Esophagus squamous epithelium (tissue), 5 donors: Measurements from ENCODE around the gene TCF7. TPM values are rescaled to one million over a fixed set of nuclear protein-coding genes. Genes with fewer than 3 reads are reported as not detected.

Source experiments
- DNase-seq: peaks from one replicate; lab custom pipeline; 2025; lab: John Stamatoyannopoulos, UW
- H3K27ac ChIP-seq, 4 donors: fragments of 200-600 bp; sonication (generic); one replicate each; pipeline ENCODE4 v1.5.1; 2016 to 2019; ENCODE audit warnings: mild to moderate bottlenecking in 1 of 4
- H3K27me3 ChIP-seq, 4 donors: fragments of 200-600 bp; sonication (generic); 1 replicate in 3 of 4; 2 replicates in 1 of 4; pipeline versions ENCODE4 v1.5.1 to v1.6.0; 2017 to 2021; ENCODE audit warnings: antibody characterized with exemption in 1 of 4
- H3K36me3 ChIP-seq, 3 donors: fragments of 200-600 bp; sonication (generic); one replicate each; pipeline ENCODE4 v1.5.1; 2016 to 2019
- H3K4me1 ChIP-seq, 3 donors: fragments of 200-600 bp; sonication (generic); one replicate each; pipeline ENCODE4 v1.5.1; 2017 to 2019
- H3K4me3 ChIP-seq, 4 donors: fragments of 200-600 bp; sonication (generic); 1 replicate in 3 of 4; 2 replicates in 1 of 4; pipeline ENCODE4 v1.5.1; 2016 to 2019; ENCODE audit warnings: mild to moderate bottlenecking in 2 of 4, moderate library complexity in 1 of 4
- H3K9me3 ChIP-seq, 3 donors: fragments of 200-600 bp; sonication (generic); one replicate each; pipeline ENCODE4 v1.5.1; 2016 to 2019
- CTCF ChIP-seq, 6 experiments: fragments of 450-650 bp in 4 of 6; fragments of 200-600 bp in 2 of 6; sonication (generic) in 2 of 6; IDR thresholded peaks; one replicate each; pipeline ENCODE4 v1.5.1; 2016 to 2019; ENCODE audit warnings: antibody characterized with exemption in 6 of 6, mild to moderate bottlenecking in 4 of 6, moderate library complexity in 4 of 6
- POLR2A ChIP-seq, 4 donors: fragments of 450-650 bp; IDR thresholded peaks; one replicate each; pipeline ENCODE4 v1.6.1; 2017; ENCODE audit warnings: antibody characterized with exemption in 4 of 4, mild to moderate bottlenecking in 4 of 4, moderate library complexity in 3 of 4
- WGBS, 2 donors: methylation state at CpG; one replicate each; pipeline ENCODE4 v1.1.5; 2018; 5-methylcytosine and 5-hydroxymethylcytosine counted together
- intact Hi-C: fragments of 100-400 bp; cut with DNase I; formaldehyde crosslinking; loops from one replicate; pipeline ENCODE4 v1.15.0; 2022
- total RNA-seq, 4 donors: library from RNA; depleted of rRNA; stranded (reverse); fragments of >200 nt; gene quantifications; one replicate each; pipeline ENCODE4 v1.1.0, GENCODE V29; 2016
- donor health status: DM: yes; HTN: yes; CAD: no.

TCF7 gene
- total RNA-seq, 4 donors from 2014 or later: 1.9 to 7.6 (median 2.8) TPM

GRCh38 chr5:134090522-134090921 is 24.0 kb upstream of the TCF7 start:
- TF ChIP-seq CTCF (IDR thresholded peaks at IDR 0.05): no peak
- Histone ChIP-seq H3K27me3 (peaks cover 0 to 25% (median 0%) of the 10 kb centered on the region in 4 donors), H3K9me3 (no peaks in the 10 kb centered on the region), H3K36me3 (no peaks in the 10 kb centered on the region), H3K4me3 (no peak overlapping the region), H3K4me1 (peaks cover 0 to 33% (median 0%) of the 10 kb centered on the region in 3 donors), H3K27ac (no peak overlapping the region)
- no peak for DNase-seq
- intact Hi-C loops: loop anchor here (10.0 kb wide), 1 partner anchor 46 kb away; no protein-coding TSS in a partner anchor
- WGBS, 2 donors: 62 to 71% methylated on average over 5 of the region's 5 CpGs

GRCh38 chr5:134091626-134092121 is 22.8 kb upstream of the TCF7 start:
- Histone ChIP-seq H3K27ac (no peak overlapping the region), H3K27me3 (peaks cover 0 to 37% (median 0%) of the 10 kb centered on the region in 4 donors), H3K9me3 (no peaks in the 10 kb centered on the region), H3K4me1 (peaks cover 0 to 33% (median 0%) of the 10 kb centered on the region in 3 donors), H3K36me3 (no peaks in the 10 kb centered on the region), H3K4me3 (no peak overlapping the region)
- intact Hi-C loops: loop anchor here (10.0 kb wide), 1 partner anchor 47 kb away; no protein-coding TSS in a partner anchor
- no peak for DNase-seq
- 60 to 65% methylated on average over 6 of the region's 6 CpGs for WGBS, 2 donors
- TF ChIP-seq POLR2A (IDR thresholded peaks at IDR 0.05) (no peak), CTCF (IDR thresholded peaks at IDR 0.05) (no peak)

- 27 to 75% methylated on average over 1 of the region's 1 CpG for WGBS, 2 donors
- TF ChIP-seq CTCF (IDR thresholded peaks at IDR 0.05): peak in 1 of 6 experiments; percentile 9
- no peak for TF ChIP-seq POLR2A (IDR thresholded peaks at IDR 0.05)
- intact Hi-C loops: loop anchor here (10.0 kb wide), 1 partner anchor 48 kb away; no protein-coding TSS in a partner anchor
- Histone ChIP-seq H3K27ac (no peak overlapping the region), H3K4me1 (peaks cover 0 to 33% (median 0%) of the 10 kb centered on the region in 3 donors), H3K4me3 (no peak overlapping the region), H3K27me3 (peaks cover 0 to 39% (median 0%) of the 10 kb centered on the region in 4 donors), H3K36me3 (no peaks in the 10 kb centered on the region), H3K9me3 (no peaks in the 10 kb centered on the region)
- no peak for DNase-seq
These were observed 21.6 kb upstream of the TCF7 start for GRCh38 chr5:134092875-134093274.

DNA sequence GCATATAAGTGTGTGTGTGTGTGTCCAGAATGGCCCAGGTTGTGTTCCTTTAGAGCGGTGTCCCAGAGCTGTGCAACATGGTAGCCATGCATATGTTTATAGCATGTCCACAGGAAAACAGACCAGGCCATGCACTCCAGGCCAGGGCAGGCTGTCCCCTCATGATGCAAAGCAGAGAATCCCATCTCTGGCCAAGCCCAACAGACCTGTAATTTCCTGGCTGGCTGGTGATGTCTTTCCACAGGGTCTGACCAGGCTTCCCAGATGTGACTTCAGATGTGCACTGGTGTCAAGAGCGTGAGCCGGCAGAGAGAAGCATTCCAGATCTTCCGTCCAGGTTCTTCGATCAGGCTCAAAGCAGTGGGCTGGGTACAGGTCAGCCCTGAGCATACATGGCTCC is 21.1 kb upstream of the TCF7 start:
- no peaks in the 10 kb centered on the region for H3K9me3 ChIP-seq
- H3K4me3 ChIP-seq: no peak overlapping the region
- peaks cover 0 to 33% (median 0%) of the 10 kb centered on the region in 3 donors for H3K4me1 ChIP-seq
- no peak for DNase-seq
- 100% methylated on average over 1 of the region's 5 CpGs; no CpG with 5 or more reads in 1 of the 2 donors for WGBS, 2 donors
- H3K36me3 ChIP-seq: no peaks in the 10 kb centered on the region
- TF ChIP-seq CTCF (IDR thresholded peaks at IDR 0.05) (no peak), POLR2A (IDR thresholded peaks at IDR 0.05) (no peak)
- no peak overlapping the region for H3K27ac ChIP-seq
- peaks cover 0 to 39% (median 0%) of the 10 kb centered on the region in 4 donors for H3K27me3 ChIP-seq
- intact Hi-C loops: loop anchor here (10.0 kb wide), 1 partner anchor 49 kb away; no protein-coding TSS in a partner anchor

GRCh38 chr5:134095293-134095692 is 19.2 kb upstream of the TCF7 start:
- no peak for DNase-seq
- H3K27ac ChIP-seq: no peak overlapping the region
- intact Hi-C loops: loop anchor here (10.0 kb wide), 1 partner anchor 50 kb away; no protein-coding TSS in a partner anchor
- peaks cover 3 to 30% (median 3%) of the 10 kb centered on the region in 3 donors for H3K4me1 ChIP-seq
- H3K27me3 ChIP-seq: peaks cover 0 to 38% (median 0%) of the 10 kb centered on the region in 4 donors
- WGBS, 2 donors: 72 to 94% methylated on average over 3 of the region's 3 CpGs
- TF ChIP-seq POLR2A (IDR thresholded peaks at IDR 0.05): no peak
- no peak for TF ChIP-seq CTCF (IDR thresholded peaks at IDR 0.05)
- H3K9me3 ChIP-seq: no peaks in the 10 kb centered on the region
- H3K36me3 ChIP-seq: no peaks in the 10 kb centered on the region
- no peak overlapping the region for H3K4me3 ChIP-seq
